ENCODE results near the gene TIMM10B.

Gene TIMM10B

GRCh38 chr11:6473451-6474412, 7.6 kb upstream of the TIMM10B start, which contains the start of gene TRIM3:
Gene TRIM3, minus strand, starts transcription at chr11:6473941. Its CDS starts 8,246 bp downstream, at chr11:6465695.
- DNase-seq, result peak; percentile 24

- DNase-seq, result no peak
These were observed 6.9 kb upstream of the TIMM10B start for GRCh38 chr11:6474413-6474792.

GRCh38 chr11:6474806-6475500, 6.3 kb upstream of the TIMM10B start:
- no peak for DNase-seq

- DNase-seq, result no peak
These were observed 5.4 kb upstream of the TIMM10B start for GRCh38 chr11:6475936-6476335.

- DNase-seq, result no peak
These were observed 4.7 kb upstream of the TIMM10B start for GRCh38 chr11:6476571-6476970.

- DNase-seq, result no peak
These were observed 894 bp upstream of the TIMM10B start for GRCh38 chr11:6480299-6480914.

GRCh38 chr11:6481924-6482275, 599 bp downstream of the TIMM10B start:
- no peak for DNase-seq

GRCh38 chr11:6482441-6482840, 1.1 kb downstream of the TIMM10B start:
- no peak for DNase-seq

- no peak for DNase-seq
These were observed 1.7 kb downstream of the TIMM10B start for GRCh38 chr11:6483015-6483414.

GRCh38 chr11:6485661-6486060, 4.4 kb downstream of the TIMM10B start:
- no peak for DNase-seq

- no peak for DNase-seq
These were observed 5.0 kb downstream of the TIMM10B start for GRCh38 chr11:6486256-6486655.

GRCh38 chr11:6486938-6487337, 5.6 kb downstream of the TIMM10B start:
- DNase-seq, result no peak

- DNase-seq, result no peak
These were observed 7.0 kb downstream of the TIMM10B start for GRCh38 chr11:6488342-6488741.

GRCh38 chr11:6488821-6489220, 7.5 kb downstream of the TIMM10B start:
- no peak for DNase-seq

- no peak for DNase-seq
These were observed 8.0 kb downstream of the TIMM10B start for GRCh38 chr11:6489306-6489705.

- DNase-seq, result no peak
These were observed 16.0 kb downstream of the TIMM10B start, which contains the start of gene DNHD1 for GRCh38 chr11:6497069-6497839. Gene DNHD1, plus strand, starts transcription at chr11:6497280. Its CDS starts 936 bp downstream, at chr11:6498216.

- DNase-seq, result no peak
These were observed 16.8 kb downstream of the TIMM10B start for GRCh38 chr11:6498121-6498520.

GRCh38 chr11:6498544-6498943, 17.2 kb downstream of the TIMM10B start:
- no peak for DNase-seq

- DNase-seq, result no peak
These were observed 21.1 kb downstream of the TIMM10B start for GRCh38 chr11:6502382-6502781.

GRCh38 chr11:6504166-6504565, 22.9 kb downstream of the TIMM10B start:
- no peak for DNase-seq

- peak; percentile 2 for DNase-seq
These were observed 24.4 kb downstream of the TIMM10B start for GRCh38 chr11:6505577-6506240.

GRCh38 chr11:6516865-6517264, 35.6 kb downstream of the TIMM10B start:
- DNase-seq, result no peak

Measured in NCI-H1417 treated with DMSO at 0.1 percent for 48 hours (cell line).